GM21786 (cell line): ENCODE results near the gene ACOT7.
"Not testable (repeated sequence)": the region's sequence is repeated elsewhere in the genome, so short reads cannot be mapped to it uniquely, and the experiment has no call there.

Experiments
- ATAC-seq: cut with Tn5 transposase; IDR thresholded peaks from one replicate; pipeline ENCODE4 v1.9.1; 2021; ENCODE audit not compliant: unreplicated experiment

Gene ACOT7

GRCh38 chr1:6239950-6240768, 153.4 kb downstream of the ACOT7 start:
- ATAC-seq = no peak

- ATAC-seq = no peak
Measured at GRCh38 chr1:6239213-6239752, 154.3 kb downstream of the ACOT7 start.

GRCh38 chr1:6237093-6237492, 156.5 kb downstream of the ACOT7 start:
- ATAC-seq = no peak

- ATAC-seq = peak; percentile 16
Measured at GRCh38 chr1:6235296-6235677, 158.3 kb downstream of the ACOT7 start.

- no peak for ATAC-seq
Measured at GRCh38 chr1:6234502-6235295, 158.9 kb downstream of the ACOT7 start.

GRCh38 chr1:6233376-6233775, 160.2 kb downstream of the ACOT7 start:
- ATAC-seq = no peak

GRCh38 chr1:6225651-6226050, 167.9 kb downstream of the ACOT7 start:
- ATAC-seq = no peak

- no peak for ATAC-seq
Measured at GRCh38 chr1:6224718-6225117, 168.8 kb downstream of the ACOT7 start.

- ATAC-seq = no peak
Measured at GRCh38 chr1:6223617-6224016, 169.9 kb downstream of the ACOT7 start.

GRCh38 chr1:6222636-6223035, 170.9 kb downstream of the ACOT7 start:
- ATAC-seq = no peak

GRCh38 chr1:6221210-6221784, 172.3 kb downstream of the ACOT7 start:
- no peak for ATAC-seq

GRCh38 chr1:6220236-6220635, 173.3 kb downstream of the ACOT7 start:
- ATAC-seq = no peak

- not testable (repeated sequence) for ATAC-seq
Measured at GRCh38 chr1:6219641-6220040, 173.9 kb downstream of the ACOT7 start.

GRCh38 chr1:6218375-6219164, 175.0 kb downstream of the ACOT7 start:
- no peak for ATAC-seq
